Measurements from ENCODE around the gene GBP4.

Gene GBP4

GRCh38 chr1:89147678-89148658, 50.8 kb downstream of the GBP4 start:
- no peak for TF ChIP-seq SIN3A (IDR thresholded peaks at IDR 0.05; ENCODE audit: borderline replicate concordance, insufficient read depth, low read length)
- no peak for TF ChIP-seq REST (IDR thresholded peaks at IDR 0.05; ENCODE audit: insufficient read depth in 1 of 2, low read depth in 2 of 2, low read length in 2 of 2)
- no peak for TF ChIP-seq POLR2AphosphoS5 (IDR thresholded peaks at IDR 0.05; ENCODE audit: low read depth, low read length)
- TF ChIP-seq TAF1 (IDR thresholded peaks at IDR 0.05; ENCODE audit: borderline replicate concordance, insufficient read depth, low read length): no peak
- TF ChIP-seq FOXP2 (optimal IDR thresholded peaks at IDR 0.05; ENCODE audit: borderline replicate concordance, extremely low read depth, extremely low read length, insufficient read depth): no peak

GRCh38 chr1:89146721-89147120, 52.0 kb downstream of the GBP4 start:
- no peak for TF ChIP-seq FOXP2 (optimal IDR thresholded peaks at IDR 0.05; ENCODE audit: borderline replicate concordance, extremely low read depth, extremely low read length, insufficient read depth)
- no peak for TF ChIP-seq SIN3A (IDR thresholded peaks at IDR 0.05; ENCODE audit: borderline replicate concordance, insufficient read depth, low read length)
- TF ChIP-seq REST (IDR thresholded peaks at IDR 0.05; ENCODE audit: insufficient read depth in 1 of 2, low read depth in 2 of 2, low read length in 2 of 2): no peak
- TF ChIP-seq TAF1 (IDR thresholded peaks at IDR 0.05; ENCODE audit: borderline replicate concordance, insufficient read depth, low read length): no peak
- TF ChIP-seq POLR2AphosphoS5 (IDR thresholded peaks at IDR 0.05; ENCODE audit: low read depth, low read length): no peak

- TF ChIP-seq TAF1 (IDR thresholded peaks at IDR 0.05; ENCODE audit: borderline replicate concordance, insufficient read depth, low read length) (no peak), POLR2AphosphoS5 (IDR thresholded peaks at IDR 0.05; ENCODE audit: low read depth, low read length) (no peak), SIN3A (IDR thresholded peaks at IDR 0.05; ENCODE audit: borderline replicate concordance, insufficient read depth, low read length) (no peak)
Observed at GRCh38 chr1:89143484-89143883, 55.3 kb downstream of the GBP4 start.

- no peak for TF ChIP-seq REST (IDR thresholded peaks at IDR 0.05; ENCODE audit: insufficient read depth in 1 of 2, low read depth in 2 of 2, low read length in 2 of 2)
- no peak for TF ChIP-seq SIN3A (IDR thresholded peaks at IDR 0.05; ENCODE audit: borderline replicate concordance, insufficient read depth, low read length)
- no peak for TF ChIP-seq POLR2AphosphoS5 (IDR thresholded peaks at IDR 0.05; ENCODE audit: low read depth, low read length)
- TF ChIP-seq FOXP2 (optimal IDR thresholded peaks at IDR 0.05; ENCODE audit: borderline replicate concordance, extremely low read depth, extremely low read length, insufficient read depth): no peak
Observed at GRCh38 chr1:89142160-89142559, 56.6 kb downstream of the GBP4 start.

- TF ChIP-seq TAF1 (IDR thresholded peaks at IDR 0.05; ENCODE audit: borderline replicate concordance, insufficient read depth, low read length) (no peak), REST (IDR thresholded peaks at IDR 0.05; ENCODE audit: insufficient read depth in 1 of 2, low read depth in 2 of 2, low read length in 2 of 2) (no peak), POLR2AphosphoS5 (IDR thresholded peaks at IDR 0.05; ENCODE audit: low read depth, low read length) (no peak)
Observed at GRCh38 chr1:89133747-89134146, 65.0 kb downstream of the GBP4 start.
